Measurements from ENCODE around the gene CRYGA.
"Not testable (repeated sequence)": the region's sequence is repeated elsewhere in the genome, so short reads cannot be mapped to it uniquely, and the experiment has no call there.

The CRYGA gene

DNA sequence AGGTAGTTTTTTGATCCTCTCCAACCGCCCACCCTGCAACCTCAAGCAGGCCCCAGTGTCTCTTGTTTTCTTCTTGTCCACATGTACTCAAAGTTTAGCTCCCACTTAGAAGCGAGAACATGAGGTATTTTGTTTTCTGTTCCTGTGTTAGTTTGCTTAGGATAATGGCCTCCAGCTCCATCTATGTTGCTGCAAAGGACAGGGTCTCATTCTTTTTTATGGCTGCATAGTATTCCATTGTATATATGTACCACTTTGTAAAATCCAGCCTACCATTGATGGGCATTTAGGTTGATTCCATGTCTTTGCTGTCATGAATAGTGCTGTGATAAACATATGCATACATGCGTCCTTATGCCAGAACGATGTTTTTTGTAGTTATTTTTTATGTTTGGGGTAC is 36.3 kb downstream of the CRYGA start:
- intact Hi-C loops (cut with micrococcal nuclease) = no loop called here
- no peak overlapping the region for H3K27ac Mint-ChIP-seq
- H3K27me3 Mint-ChIP-seq = peaks cover 21% of the 10 kb centered on the region
- no peaks in the 10 kb centered on the region for H3K9me3 Mint-ChIP-seq
- no peak overlapping the region for H3K4me3 Mint-ChIP-seq
- peaks cover 19% of the 10 kb centered on the region for H3K4me1 Mint-ChIP-seq (ENCODE audit: low read depth)
- H3K36me3 Mint-ChIP-seq (ENCODE audit: low read depth) = no peaks in the 10 kb centered on the region

DNA sequence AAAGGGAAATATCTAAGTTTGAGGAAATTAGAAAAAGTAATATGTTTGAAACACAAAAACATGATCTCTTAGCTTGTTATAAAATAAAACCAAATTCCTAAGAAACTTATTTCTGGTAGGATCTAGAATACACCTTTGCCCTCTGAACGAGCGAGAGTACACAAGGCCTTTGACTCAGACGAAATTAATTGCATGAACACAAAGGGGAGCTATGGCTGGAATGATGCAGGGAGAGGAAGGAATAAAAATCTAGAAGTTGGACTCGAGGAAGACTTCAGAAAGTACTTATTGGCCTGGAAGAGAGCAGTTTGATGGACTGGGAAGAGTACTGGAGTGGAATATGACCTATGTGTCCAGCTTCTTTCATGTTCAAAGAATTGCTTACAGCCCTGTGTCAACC is 38.1 kb downstream of the CRYGA start:
- intact Hi-C loops (cut with micrococcal nuclease) = no loop called here
- peaks cover 21% of the 10 kb centered on the region for H3K27me3 Mint-ChIP-seq
- H3K4me1 Mint-ChIP-seq (ENCODE audit: low read depth) = peaks cover 19% of the 10 kb centered on the region
- H3K36me3 Mint-ChIP-seq (ENCODE audit: low read depth) = no peaks in the 10 kb centered on the region
- H3K4me3 Mint-ChIP-seq = no peak overlapping the region
- no peak overlapping the region for H3K27ac Mint-ChIP-seq
- H3K9me3 Mint-ChIP-seq = no peaks in the 10 kb centered on the region

GRCh38 chr2:208124013-208124715 is 39.2 kb downstream of the CRYGA start, which contains the start of gene CRYGD:
CRYGD (minus strand) TSS chr2:208124524; CDS start chr2:208124473, 51 bp downstream.
- H3K27ac Mint-ChIP-seq; intact Hi-C loops (cut with micrococcal nuclease); H3K36me3 Mint-ChIP-seq (ENCODE audit: low read depth); H3K9me3 Mint-ChIP-seq: not testable (repeated sequence)
- Mint-ChIP-seq H3K4me1 (ENCODE audit: low read depth) (peaks cover 19% of the 10 kb centered on the region), H3K4me3 (peak within 1 kb of the TSS; percentile 55), H3K27me3 (peaks cover 21% of the 10 kb centered on the region)

- Mint-ChIP-seq H3K27me3 (peaks cover 19% of the 10 kb centered on the region), H3K27ac (no peak overlapping the region), H3K36me3 (ENCODE audit: low read depth) (no peaks in the 10 kb centered on the region), H3K9me3 (no peaks in the 10 kb centered on the region), H3K4me3 (no peak overlapping the region), H3K4me1 (ENCODE audit: low read depth) (peaks cover 19% of the 10 kb centered on the region)
- intact Hi-C loops (cut with micrococcal nuclease) = no loop called here
Observed at GRCh38 chr2:208122248-208122647, 41.1 kb downstream of the CRYGA start.

- H3K27me3 Mint-ChIP-seq = peaks cover 1% of the 10 kb centered on the region
- no peak overlapping the region for H3K27ac Mint-ChIP-seq
- intact Hi-C loops (cut with micrococcal nuclease) = no loop called here
- no peaks in the 10 kb centered on the region for H3K9me3 Mint-ChIP-seq
- H3K4me1 Mint-ChIP-seq (ENCODE audit: low read depth) = peaks cover 8% of the 10 kb centered on the region
- H3K36me3 Mint-ChIP-seq (ENCODE audit: low read depth) = no peaks in the 10 kb centered on the region
- no peak overlapping the region for H3K4me3 Mint-ChIP-seq
Observed at GRCh38 chr2:208118918-208119317, 44.5 kb downstream of the CRYGA start.

- H3K36me3 Mint-ChIP-seq (ENCODE audit: low read depth); H3K9me3 Mint-ChIP-seq; H3K27ac Mint-ChIP-seq; H3K4me1 Mint-ChIP-seq (ENCODE audit: low read depth); intact Hi-C loops (cut with micrococcal nuclease); H3K4me3 Mint-ChIP-seq; H3K27me3 Mint-ChIP-seq: not testable (repeated sequence)
Observed at GRCh38 chr2:208117390-208117789, 46.0 kb downstream of the CRYGA start.

GRCh38 chr2:208112969-208113368 is 50.4 kb downstream of the CRYGA start:
- intact Hi-C loops (cut with micrococcal nuclease) = no loop called here
- Mint-ChIP-seq H3K27me3 (peaks cover 8% of the 10 kb centered on the region), H3K4me3 (no peak overlapping the region), H3K36me3 (ENCODE audit: low read depth) (no peaks in the 10 kb centered on the region), H3K9me3 (no peaks in the 10 kb centered on the region), H3K27ac (no peak overlapping the region), H3K4me1 (ENCODE audit: low read depth) (peaks cover 5% of the 10 kb centered on the region)

DNA sequence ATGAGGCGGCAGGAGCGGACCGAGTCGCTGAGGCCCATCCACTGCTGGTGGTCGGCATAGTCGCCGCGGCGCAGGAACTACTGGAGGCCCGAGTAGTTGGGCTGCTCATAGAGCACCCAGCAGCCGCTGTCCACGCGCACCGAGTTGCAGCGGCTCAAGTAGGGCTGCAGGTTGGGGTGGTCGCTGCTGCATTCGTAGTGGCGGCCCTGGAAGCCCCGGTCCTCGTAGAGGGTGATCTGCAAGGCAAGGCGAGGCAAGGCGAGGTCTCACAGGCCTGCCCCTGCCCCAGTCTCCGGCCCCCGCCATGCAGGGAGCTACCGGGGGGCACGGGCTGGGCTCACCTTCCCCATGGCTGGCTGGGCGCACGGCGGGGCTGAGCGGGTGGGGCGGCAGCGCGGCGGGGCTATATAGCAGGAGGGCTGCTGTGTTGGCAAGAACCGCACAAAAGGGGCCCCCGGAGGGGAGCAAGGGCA is 51.1 kb downstream of the CRYGA start:
- H3K27me3 Mint-ChIP-seq; H3K36me3 Mint-ChIP-seq (ENCODE audit: low read depth); intact Hi-C loops (cut with micrococcal nuclease); H3K9me3 Mint-ChIP-seq; H3K4me1 Mint-ChIP-seq (ENCODE audit: low read depth); H3K27ac Mint-ChIP-seq: not testable (repeated sequence)
- H3K4me3 Mint-ChIP-seq = peak overlapping the region; percentile 9

Measured in dendritic cell treated with granulocyte-macrophage colony-stimulating factor and Interleukin-4, amounts not matched to agents 40 ng/mL and 50 ng/mL, for 4 days (primary cell).